Measurements from ENCODE around the gene VGF.

DNA sequence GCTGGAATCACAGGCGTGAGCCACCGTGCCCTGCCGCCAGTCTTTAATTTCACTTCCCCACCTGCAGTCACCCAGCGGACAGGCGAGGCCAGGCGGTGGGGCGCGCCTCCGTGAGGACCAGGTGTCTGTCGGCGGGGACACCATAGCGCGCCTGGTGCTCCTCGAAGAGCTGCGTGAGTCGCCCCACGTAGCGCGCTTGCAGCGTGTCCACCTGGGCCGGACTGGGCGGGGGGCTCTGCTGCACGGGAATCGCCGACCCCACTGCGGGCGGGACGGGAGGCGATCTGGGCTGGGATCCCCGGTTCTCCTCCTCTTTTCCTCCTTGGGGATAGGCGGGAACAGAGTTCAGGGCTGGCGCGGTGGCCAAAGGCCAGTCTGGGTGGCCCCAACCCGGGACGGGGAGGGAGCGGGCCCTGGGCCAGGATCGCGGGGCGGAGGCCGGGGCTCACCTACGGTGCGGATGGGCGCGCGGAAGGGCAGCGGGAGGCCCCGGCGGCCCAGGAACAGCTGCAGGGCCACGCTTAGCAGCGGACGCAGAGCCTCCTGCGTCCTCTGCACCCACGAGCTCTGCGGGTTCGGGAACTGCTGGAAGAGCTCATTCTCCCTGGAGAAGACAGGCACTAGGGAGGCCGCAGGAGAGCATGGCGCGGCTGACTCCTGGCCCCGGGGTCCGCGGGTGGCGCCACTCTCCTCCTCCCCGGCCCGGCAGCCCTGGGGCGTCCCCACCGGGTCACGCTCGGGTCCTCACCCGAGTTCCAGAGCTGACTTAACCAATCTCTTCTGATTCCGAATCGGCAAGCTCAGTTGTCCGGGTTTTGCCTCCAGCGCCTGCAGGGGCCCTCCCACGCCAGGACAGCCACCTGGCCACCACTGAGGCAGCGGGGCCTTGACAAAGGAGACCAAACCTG lies 36.6 kb upstream of the VGF start:
- no peak for TF ChIP-seq CTCF (IDR thresholded peaks at IDR 0.05; ENCODE audit: borderline replicate concordance, extremely low read depth, low read length, poor library complexity, severe bottlenecking)
- TF ChIP-seq EZH2 (IDR thresholded peaks at IDR 0.05; ENCODE audit: borderline replicate concordance, low read depth, low read length, severe bottlenecking): no peak

Data from DND-41 (cell line).